ENCODE results near the gene TMEM150C. TPM values are rescaled to one million over a fixed set of nuclear protein-coding genes. Genes with fewer than 3 reads are reported as not detected.

Gene TMEM150C
- total and polyA plus RNA-seq, 2 experiments from 2014 or later = 0.22 to 0.44 TPM

DNA sequence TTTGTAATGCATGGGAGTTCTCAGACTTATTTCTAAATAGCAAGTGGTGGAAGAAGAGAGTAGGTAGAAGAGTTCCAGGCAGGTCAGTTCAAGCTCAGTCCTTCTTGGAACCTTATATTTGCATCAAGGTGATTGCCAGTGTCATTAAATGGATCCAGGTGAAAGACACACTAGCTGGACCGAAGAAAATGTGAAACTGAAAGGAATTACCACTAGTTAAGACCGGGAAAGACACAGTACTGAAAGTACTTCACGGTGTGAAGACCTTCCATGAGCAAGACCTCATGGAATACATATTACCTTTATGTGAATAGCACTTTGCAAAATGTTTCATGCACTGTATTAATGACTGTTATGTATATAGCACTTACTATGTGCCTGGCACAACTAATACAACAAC, 19.1 kb downstream of the TMEM150C start:
- 47 to 48% methylated on average over 3 of the region's 3 CpGs for WGBS, 2 experiments (ENCODE audit: low coverage in 1 of 2, low lambda C conversion rate in 2 of 2, missing lambda C conversion rate in 2 of 2)
- Histone ChIP-seq H3K4me2 (ENCODE audit: unreplicated experiment) (no peak overlapping the region), H3K9me3 (ENCODE audit: low read depth) (no peaks in the 10 kb centered on the region), H3K9me2 (ENCODE audit: insufficient read depth) (no peaks in the 10 kb centered on the region), H2AFZ (no peak overlapping the region), H3K4me1 (ENCODE audit: insufficient read depth) (no peaks in the 10 kb centered on the region), H3K27me3 (replicated peaks; ENCODE audit: insufficient read depth) (0 out of 2 replicates have a peak, but pooled peaks cover 7% of the 10 kb centered on the region), H3K4me3 (no peak overlapping the region), H3K79me2 (ENCODE audit: insufficient read depth) (no peaks in the 10 kb centered on the region), H3K36me3 (ENCODE audit: low read depth) (no peaks in the 10 kb centered on the region), H3K27ac (no peak overlapping the region), H3F3A (ENCODE audit: insufficient read depth) (no peaks in the 10 kb centered on the region), H4K20me1 (ENCODE audit: insufficient read depth) (no peaks in the 10 kb centered on the region), H3K9ac (no peak overlapping the region)
- no peak for TF ChIP-seq EZH2 (IDR thresholded peaks at IDR 0.05; ENCODE audit: insufficient read depth, poor library complexity, severe bottlenecking)
- TF ChIP-seq EZH2phosphoT487 (IDR thresholded peaks at IDR 0.05; ENCODE audit: insufficient read depth, low read depth) = no peak
- DNase-seq = no peak
- in situ Hi-C loops (cut with MboI) = no loop called here

- in situ Hi-C loops (cut with MboI) = no loop called here
- Histone ChIP-seq H3K27me3 (replicated peaks; ENCODE audit: insufficient read depth) (peaks cover 5% of the 10 kb centered on the region; the same call in 1 of the 2 replicates), H3K36me3 (ENCODE audit: low read depth) (no peaks in the 10 kb centered on the region), H3K4me1 (ENCODE audit: insufficient read depth) (peaks cover 6% of the 10 kb centered on the region; the same call in 1 of the 2 replicates), H3K9me2 (ENCODE audit: insufficient read depth) (no peaks in the 10 kb centered on the region), H3K9ac (no peak overlapping the region), H3K4me2 (ENCODE audit: unreplicated experiment) (no peak overlapping the region), H3K79me2 (ENCODE audit: insufficient read depth) (no peaks in the 10 kb centered on the region), H2AFZ (no peak overlapping the region), H3F3A (ENCODE audit: insufficient read depth) (peaks cover 9% of the 10 kb centered on the region), H3K27ac (no peak overlapping the region), H3K9me3 (ENCODE audit: low read depth) (no peaks in the 10 kb centered on the region), H3K4me3 (no peak overlapping the region), H4K20me1 (ENCODE audit: insufficient read depth) (no peaks in the 10 kb centered on the region)
- WGBS, 2 experiments (ENCODE audit: low coverage in 1 of 2, low lambda C conversion rate in 2 of 2, missing lambda C conversion rate in 2 of 2) = 54 to 65% methylated on average over 3 of the region's 3 CpGs
- no peak for DNase-seq
- TF ChIP-seq EZH2phosphoT487 (IDR thresholded peaks at IDR 0.05; ENCODE audit: insufficient read depth, low read depth) (no peak), EZH2 (IDR thresholded peaks at IDR 0.05; ENCODE audit: insufficient read depth, poor library complexity, severe bottlenecking) (no peak)
Measured at GRCh38 chr4:82529322-82529721, 32.5 kb downstream of the TMEM150C start.

- no peaks in the 10 kb centered on the region for H3K79me2 ChIP-seq (ENCODE audit: insufficient read depth)
- peaks cover 9% of the 10 kb centered on the region for H3F3A ChIP-seq (ENCODE audit: insufficient read depth)
- H4K20me1 ChIP-seq (ENCODE audit: insufficient read depth) = no peaks in the 10 kb centered on the region
- no peak overlapping the region for H2AFZ ChIP-seq
- no peak for DNase-seq
- WGBS, 2 experiments (ENCODE audit: low coverage in 1 of 2, low lambda C conversion rate in 2 of 2, missing lambda C conversion rate in 2 of 2) = 57 to 79% methylated on average over 3 to 4 of the region's 4 CpGs
- H3K27me3 ChIP-seq (replicated peaks; ENCODE audit: insufficient read depth) = peaks cover 5% of the 10 kb centered on the region; the same call in 1 of the 2 replicates
- H3K36me3 ChIP-seq (ENCODE audit: low read depth) = no peaks in the 10 kb centered on the region
- TF ChIP-seq EZH2 (IDR thresholded peaks at IDR 0.05; ENCODE audit: insufficient read depth, poor library complexity, severe bottlenecking) (no peak), EZH2phosphoT487 (IDR thresholded peaks at IDR 0.05; ENCODE audit: insufficient read depth, low read depth) (no peak)
- H3K9ac ChIP-seq = no peak overlapping the region
- no peaks in the 10 kb centered on the region for H3K9me2 ChIP-seq (ENCODE audit: insufficient read depth)
- H3K27ac ChIP-seq = no peak overlapping the region
- in situ Hi-C loops (cut with MboI) = no loop called here
- H3K4me1 ChIP-seq (ENCODE audit: insufficient read depth) = peaks cover 6% of the 10 kb centered on the region; the same call in 1 of the 2 replicates
- H3K4me2 ChIP-seq (ENCODE audit: unreplicated experiment) = no peak overlapping the region
- H3K4me3 ChIP-seq = no peak overlapping the region
- H3K9me3 ChIP-seq (ENCODE audit: low read depth) = no peaks in the 10 kb centered on the region
Measured at GRCh38 chr4:82528868-82529267, 32.9 kb downstream of the TMEM150C start.

DNA sequence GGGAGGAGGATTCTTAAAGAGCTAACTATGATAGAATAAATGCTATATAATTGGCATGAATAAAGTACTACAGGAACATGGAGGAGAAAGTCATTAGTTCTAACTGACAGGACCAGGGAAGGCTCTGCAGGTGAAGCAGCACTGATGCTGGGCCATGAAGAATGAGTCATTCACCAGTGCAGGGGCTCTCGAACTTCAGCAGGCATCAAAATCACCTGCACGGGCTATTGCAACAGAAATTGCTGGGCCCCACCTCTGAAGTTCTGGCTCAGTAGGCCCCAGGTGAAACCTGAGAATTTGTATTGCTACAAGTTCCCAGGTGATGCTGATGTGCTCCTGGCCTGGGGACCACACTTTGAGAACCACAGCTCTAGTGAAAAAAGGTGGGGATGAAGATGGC, 33.7 kb downstream of the TMEM150C start:
- Histone ChIP-seq H2AFZ (no peak overlapping the region), H3K27me3 (replicated peaks; ENCODE audit: insufficient read depth) (peaks cover 5% of the 10 kb centered on the region; the same call in 1 of the 2 replicates), H3F3A (ENCODE audit: insufficient read depth) (peaks cover 9% of the 10 kb centered on the region), H3K4me2 (ENCODE audit: unreplicated experiment) (no peak overlapping the region), H3K9ac (no peak overlapping the region), H3K79me2 (ENCODE audit: insufficient read depth) (no peaks in the 10 kb centered on the region), H3K36me3 (ENCODE audit: low read depth) (no peaks in the 10 kb centered on the region), H3K4me3 (no peak overlapping the region), H3K9me2 (ENCODE audit: insufficient read depth) (no peaks in the 10 kb centered on the region), H3K4me1 (ENCODE audit: insufficient read depth) (peaks cover 6% of the 10 kb centered on the region; the same call in 1 of the 2 replicates), H3K27ac (no peak overlapping the region), H3K9me3 (ENCODE audit: low read depth) (no peaks in the 10 kb centered on the region), H4K20me1 (ENCODE audit: insufficient read depth) (no peaks in the 10 kb centered on the region)
- in situ Hi-C loops (cut with MboI) = no loop called here
- TF ChIP-seq EZH2phosphoT487 (IDR thresholded peaks at IDR 0.05; ENCODE audit: insufficient read depth, low read depth) (no peak), EZH2 (IDR thresholded peaks at IDR 0.05; ENCODE audit: insufficient read depth, poor library complexity, severe bottlenecking) (no peak)
- 70 to 75% methylated on average over 2 of the region's 2 CpGs for WGBS, 2 experiments (ENCODE audit: low coverage in 1 of 2, low lambda C conversion rate in 2 of 2, missing lambda C conversion rate in 2 of 2)
- no peak for DNase-seq
